ENCODE measurements around the gene XPOT. TPM values are rescaled to one million over a fixed set of nuclear protein-coding genes. Genes with fewer than 3 reads are reported as not detected.
"Not testable (repeated sequence)": the region's sequence is repeated elsewhere in the genome, so short reads cannot be mapped to it uniquely, and the experiment has no call there.

XPOT gene
- total RNA-seq, 1 experiment from 2014 or later = 130 TPM

DNA sequence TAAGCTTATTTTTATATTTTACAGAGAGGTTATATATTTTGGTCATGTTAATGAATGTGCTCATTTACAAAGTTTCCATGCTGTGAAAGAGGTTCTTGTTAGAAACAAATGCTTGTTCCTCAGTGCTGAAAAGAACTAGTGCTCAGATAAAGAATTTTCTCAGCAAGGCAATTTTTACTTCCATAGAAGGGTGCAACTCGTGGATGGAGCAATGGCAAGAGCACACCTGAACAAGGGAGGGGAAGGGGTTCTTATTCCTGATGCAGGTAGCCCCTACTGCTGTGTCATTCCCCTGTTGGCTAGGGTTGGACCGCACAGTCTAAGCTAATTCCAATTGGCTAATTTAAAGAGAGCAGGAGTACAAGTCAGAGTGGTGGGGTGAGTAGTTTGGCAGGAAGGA, 48.0 kb upstream of the XPOT start:
- H3K56ac ChIP-seq (ENCODE audit: insufficient read length, low read depth, low read length); H2BK120ac ChIP-seq (ENCODE audit: low read depth, low read length, poor library complexity, severe bottlenecking); H4K5ac ChIP-seq (ENCODE audit: insufficient read length, low read depth, low read length); DNase-seq; H3K18ac ChIP-seq (ENCODE audit: insufficient read length, low read depth, low read length); H3K9ac ChIP-seq (ENCODE audit: extremely low read depth, insufficient read length, low read length); H3K79me1 ChIP-seq (ENCODE audit: insufficient read depth, low read depth, low read length, poor library complexity, severe bottlenecking); H3K27me3 ChIP-seq (ENCODE audit: insufficient read depth, low read length); H3K14ac ChIP-seq (ENCODE audit: insufficient read depth, low read length); H3K23ac ChIP-seq (ENCODE audit: insufficient read length, low read depth, low read length); H4K8ac ChIP-seq (replicated peaks; ENCODE audit: insufficient read length, low read depth, low read length); H3K4me1 ChIP-seq (ENCODE audit: insufficient read depth, low read length); H3K27ac ChIP-seq (ENCODE audit: insufficient read length, low read depth, low read length); H3K4me3 Mint-ChIP-seq; H3T11ph ChIP-seq (ENCODE audit: low read length); H3K4me2 ChIP-seq (ENCODE audit: insufficient read depth, insufficient read length, low read length); H3K4ac ChIP-seq (ENCODE audit: low read depth, low read length); H4K20me1 ChIP-seq (ENCODE audit: control insufficient read depth, insufficient read depth, insufficient read length); H4K91ac ChIP-seq (ENCODE audit: insufficient read length, low read depth, low read length); H3K27me3 Mint-ChIP-seq (ENCODE audit: low read depth); H3K4me1 Mint-ChIP-seq; H3K27ac Mint-ChIP-seq; H2BK5ac ChIP-seq (ENCODE audit: insufficient read length, low read length); H2BK12ac ChIP-seq (ENCODE audit: insufficient read length, low read depth, low read length); H3K9me3 ChIP-seq (ENCODE audit: control insufficient read depth, low read depth, low read length); H2AK5ac ChIP-seq (ENCODE audit: insufficient read length, low read length); H2BK15ac ChIP-seq (ENCODE audit: low read depth, low read length); H2BK20ac ChIP-seq (ENCODE audit: low read depth, low read length, poor library complexity, severe bottlenecking); H2AFZ ChIP-seq (ENCODE audit: low read length); H3K79me2 ChIP-seq (ENCODE audit: insufficient read depth, low read length); H3K23me2 ChIP-seq (ENCODE audit: insufficient read length, low read depth, low read length, poor library complexity, severe bottlenecking): not testable (repeated sequence)
- no CpG with 5 or more reads among the region's 2 CpGs for WGBS (ENCODE audit: extremely low coverage, insufficient read length, low lambda C conversion rate)
- peaks cover 16 to 30% of the 10 kb centered on the region in 2 experiments for H3K9me3 Mint-ChIP-seq
- peaks cover 13 to 22% (median 16%) of the 10 kb centered on the region in 3 experiments for H3K36me3 Mint-ChIP-seq (ENCODE audit: insufficient read depth in 1 of 3, low read depth in 3 of 3)

DNA sequence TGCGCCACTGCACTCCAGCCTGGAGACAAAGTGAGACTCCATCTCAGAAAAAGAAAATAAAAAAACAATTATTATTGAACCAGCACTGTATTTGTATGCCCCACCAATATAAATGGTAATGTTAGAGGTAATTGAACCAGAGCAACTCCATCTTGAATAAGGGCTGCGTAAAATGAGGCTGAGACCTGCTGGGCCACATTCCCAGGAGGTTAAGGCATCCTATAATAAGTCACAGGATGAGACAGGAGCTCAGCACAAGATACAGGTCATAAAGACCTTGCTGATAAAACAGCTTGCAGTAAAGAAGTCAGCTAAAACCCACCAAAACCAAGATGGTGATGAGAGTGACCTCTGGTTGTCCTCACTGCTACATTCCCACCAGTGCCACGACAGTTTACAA, 43.0 kb upstream of the XPOT start:
- not testable (repeated sequence) for H3K14ac ChIP-seq (ENCODE audit: insufficient read depth, low read length); H3K9ac ChIP-seq (ENCODE audit: extremely low read depth, insufficient read length, low read length); H3K4me1 ChIP-seq (ENCODE audit: insufficient read depth, low read length); H4K91ac ChIP-seq (ENCODE audit: insufficient read length, low read depth, low read length); H2AFZ ChIP-seq (ENCODE audit: low read length); H3K18ac ChIP-seq (ENCODE audit: insufficient read length, low read depth, low read length); H2BK20ac ChIP-seq (ENCODE audit: low read depth, low read length, poor library complexity, severe bottlenecking); H3K79me1 ChIP-seq (ENCODE audit: insufficient read depth, low read depth, low read length, poor library complexity, severe bottlenecking); H3K79me2 ChIP-seq (ENCODE audit: insufficient read depth, low read length); H2BK5ac ChIP-seq (ENCODE audit: insufficient read length, low read length); H3K36me3 Mint-ChIP-seq (ENCODE audit: insufficient read depth in 1 of 3, low read depth in 3 of 3); H4K20me1 ChIP-seq (ENCODE audit: control insufficient read depth, insufficient read depth, insufficient read length); H3K9me3 ChIP-seq (ENCODE audit: control insufficient read depth, low read depth, low read length); H3K4ac ChIP-seq (ENCODE audit: low read depth, low read length); H3K27me3 Mint-ChIP-seq (ENCODE audit: low read depth); H4K5ac ChIP-seq (ENCODE audit: insufficient read length, low read depth, low read length); H4K8ac ChIP-seq (replicated peaks; ENCODE audit: insufficient read length, low read depth, low read length); H3K9me3 Mint-ChIP-seq; H3K4me2 ChIP-seq (ENCODE audit: insufficient read depth, insufficient read length, low read length); H3K27me3 ChIP-seq (ENCODE audit: insufficient read depth, low read length); DNase-seq; H2BK12ac ChIP-seq (ENCODE audit: insufficient read length, low read depth, low read length); H3T11ph ChIP-seq (ENCODE audit: low read length); H3K23ac ChIP-seq (ENCODE audit: insufficient read length, low read depth, low read length); H2BK15ac ChIP-seq (ENCODE audit: low read depth, low read length); H3K27ac ChIP-seq (ENCODE audit: insufficient read length, low read depth, low read length); H3K23me2 ChIP-seq (ENCODE audit: insufficient read length, low read depth, low read length, poor library complexity, severe bottlenecking); H2BK120ac ChIP-seq (ENCODE audit: low read depth, low read length, poor library complexity, severe bottlenecking); H3K27ac Mint-ChIP-seq; H2AK5ac ChIP-seq (ENCODE audit: insufficient read length, low read length); H3K4me3 Mint-ChIP-seq; H3K56ac ChIP-seq (ENCODE audit: insufficient read length, low read depth, low read length)
- no CpG with 5 or more reads among the region's 3 CpGs for WGBS (ENCODE audit: extremely low coverage, insufficient read length, low lambda C conversion rate)
- H3K4me1 Mint-ChIP-seq = peaks cover 17 to 19% of the 10 kb centered on the region in 2 experiments
